Neural progenitor cell (in vitro differentiated cells): ENCODE measurements around the gene BFSP2. TPM values are rescaled to one million over a fixed set of nuclear protein-coding genes. Genes with fewer than 3 reads are reported as not detected.

Experiments used
- DNase-seq: peaks from one replicate; pipeline ENCODE4 v3.0.0-alpha.2; 2016; ENCODE audit warnings: low spot score
- H2AFZ ChIP-seq: fragments of 200-600 bp; sonication (generic); replicated peaks from 2 replicates; pipeline ENCODE4 v1.6.1; 2016; ENCODE audit warnings: antibody characterized with exemption
- H3F3A ChIP-seq: fragments of 200-600 bp; sonication (generic); 2 replicates; pipeline ENCODE4 v1.6.1; 2016; ENCODE audit warnings: antibody characterized with exemption, low read depth
- H3K27ac ChIP-seq: fragments of 200-600 bp; sonication (generic); 2 replicates; pipeline ENCODE4 v1.5.1; 2016; ENCODE audit warnings: mild to moderate bottlenecking
- H3K27me3 ChIP-seq: fragments of 200-600 bp; sonication (generic); 2 replicates; pipeline ENCODE4 v1.6.1; 2016; ENCODE audit warnings: mild to moderate bottlenecking, moderate library complexity
- H3K36me3 ChIP-seq: fragments of 200-600 bp; sonication (generic); 2 replicates; pipeline ENCODE4 v1.5.1; 2016
- H3K4me1 ChIP-seq: fragments of 200-600 bp; sonication (generic); 2 replicates; pipeline ENCODE4 v1.6.1; 2016; ENCODE audit warnings: mixed run types
- H3K4me2 ChIP-seq: fragments of 200-600 bp; sonication (generic); 2 replicates; pipeline ENCODE4 v1.6.1; 2016
- H3K4me3 ChIP-seq: fragments of 200-600 bp; sonication (generic); 2 replicates; pipeline ENCODE4 v1.5.1; 2016
- H3K79me2 ChIP-seq: fragments of 200-600 bp; sonication (generic); 2 replicates; pipeline ENCODE4 v1.6.1; 2016; ENCODE audit warnings: low read depth
- H3K9ac ChIP-seq: fragments of 200-600 bp; sonication (generic); 2 replicates; pipeline ENCODE4 v1.6.1; 2016
- H3K9me3 ChIP-seq: fragments of 200-600 bp; sonication (generic); 2 replicates; pipeline ENCODE4 v1.5.1; 2016; ENCODE audit warnings: low read depth
- H4K20me1 ChIP-seq: fragments of 200-600 bp; sonication (generic); 2 replicates; pipeline ENCODE4 v1.6.1; 2016; ENCODE audit warnings: low read depth
- H3K27ac Mint-ChIP-seq: 3 replicates; pipeline ENCODE4 v1.8.0; 2021; ENCODE audit warnings: mixed read lengths
- H3K27me3 Mint-ChIP-seq: 2 replicates; pipeline ENCODE4 v1.8.0; 2022; ENCODE audit warnings: low read depth, mild to moderate bottlenecking, inconsistent platforms, moderate library complexity, mixed read lengths; ENCODE audit not compliant: insufficient read depth
- H3K36me3 Mint-ChIP-seq: 3 replicates; pipeline ENCODE4 v1.8.0; 2021; ENCODE audit warnings: mixed read lengths
- H3K4me1 Mint-ChIP-seq: 3 replicates; pipeline ENCODE4 v1.8.0; 2021; ENCODE audit warnings: mixed read lengths
- H3K4me3 Mint-ChIP-seq: 3 replicates; pipeline ENCODE4 v1.8.0; 2021; ENCODE audit warnings: mild to moderate bottlenecking, moderate library complexity, mixed read lengths
- H3K9me3 Mint-ChIP-seq: 3 replicates; pipeline ENCODE4 v1.8.0; 2020; ENCODE audit warnings: mixed read lengths
- EZH2 ChIP-seq: fragments of 200-600 bp; sonication (generic); IDR thresholded peaks from 2 replicates; pipeline ENCODE4 v1.6.1; 2017; ENCODE audit warnings: antibody characterized with exemption, mild to moderate bottlenecking, moderate library complexity
- EZH2phosphoT487 ChIP-seq: fragments of 200-600 bp; sonication (generic); IDR thresholded peaks from 2 replicates; pipeline ENCODE4 v1.6.1; 2017; ENCODE audit warnings: antibody characterized with exemption
- total RNA-seq: library from RNA; depleted of rRNA; stranded (reverse); fragments of >200 nt; gene quantifications from 2 replicates; pipeline ENCODE4 v1.2.3, GENCODE V29; 2015; ENCODE audit warnings: low replicate concordance
- TF ChIP-seq, protein P1 (sequence below): fragments of 200-600 bp; sonication (generic); IDR thresholded peaks from 2 replicates; pipeline ENCODE4 v1.5.1; 2017; ENCODE audit warnings: antibody characterized with exemption, mild to moderate bottlenecking

Gene BFSP2
- total RNA-seq, 1 donor from 2014 or later = not detected

DNA sequence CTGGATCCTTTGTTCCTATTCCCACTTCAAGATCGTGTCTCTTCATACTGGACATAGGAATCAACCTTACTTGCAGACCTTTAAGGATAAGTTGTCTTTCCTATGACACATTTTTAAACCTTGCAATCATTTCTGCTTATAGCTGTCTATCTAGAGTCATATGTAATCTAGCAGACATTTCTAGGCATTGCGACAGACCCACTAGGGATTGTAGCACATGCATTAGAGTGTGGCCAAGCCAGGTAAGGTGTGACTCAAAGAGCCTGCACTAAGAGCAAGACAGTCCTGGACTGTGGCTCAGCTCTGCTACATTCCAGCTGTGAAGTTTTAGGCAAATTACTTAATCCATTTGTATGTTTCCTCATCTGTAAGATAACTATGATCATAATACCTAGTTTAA, 38.8 kb upstream of the BFSP2 start:
- H3K27ac Mint-ChIP-seq = no peak overlapping the region
- peaks cover 16% of the 10 kb centered on the region for H3K4me1 Mint-ChIP-seq
- no peak overlapping the region for H3K4me3 Mint-ChIP-seq
- Histone ChIP-seq H3K9ac (no peak overlapping the region), H3K4me1 (peaks cover 13% of the 10 kb centered on the region), H3F3A (no peaks in the 10 kb centered on the region), H3K4me2 (no peak overlapping the region), H3K27me3 (no peaks in the 10 kb centered on the region), H2AFZ (no peak overlapping the region), H3K4me3 (no peak overlapping the region), H3K79me2 (no peaks in the 10 kb centered on the region), H3K36me3 (no peaks in the 10 kb centered on the region), H3K27ac (no peak overlapping the region), H3K9me3 (peaks cover 6% of the 10 kb centered on the region), H4K20me1 (no peaks in the 10 kb centered on the region)
- H3K27me3 Mint-ChIP-seq = peaks cover 2% of the 10 kb centered on the region
- no peaks in the 10 kb centered on the region for H3K36me3 Mint-ChIP-seq
- TF ChIP-seq EZH2 = no peak
- TF ChIP-seq, protein P1, sequence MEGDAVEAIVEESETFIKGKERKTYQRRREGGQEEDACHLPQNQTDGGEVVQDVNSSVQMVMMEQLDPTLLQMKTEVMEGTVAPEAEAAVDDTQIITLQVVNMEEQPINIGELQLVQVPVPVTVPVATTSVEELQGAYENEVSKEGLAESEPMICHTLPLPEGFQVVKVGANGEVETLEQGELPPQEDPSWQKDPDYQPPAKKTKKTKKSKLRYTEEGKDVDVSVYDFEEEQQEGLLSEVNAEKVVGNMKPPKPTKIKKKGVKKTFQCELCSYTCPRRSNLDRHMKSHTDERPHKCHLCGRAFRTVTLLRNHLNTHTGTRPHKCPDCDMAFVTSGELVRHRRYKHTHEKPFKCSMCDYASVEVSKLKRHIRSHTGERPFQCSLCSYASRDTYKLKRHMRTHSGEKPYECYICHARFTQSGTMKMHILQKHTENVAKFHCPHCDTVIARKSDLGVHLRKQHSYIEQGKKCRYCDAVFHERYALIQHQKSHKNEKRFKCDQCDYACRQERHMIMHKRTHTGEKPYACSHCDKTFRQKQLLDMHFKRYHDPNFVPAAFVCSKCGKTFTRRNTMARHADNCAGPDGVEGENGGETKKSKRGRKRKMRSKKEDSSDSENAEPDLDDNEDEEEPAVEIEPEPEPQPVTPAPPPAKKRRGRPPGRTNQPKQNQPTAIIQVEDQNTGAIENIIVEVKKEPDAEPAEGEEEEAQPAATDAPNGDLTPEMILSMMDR = no peak
- TF ChIP-seq EZH2phosphoT487 = no peak
- no peak for DNase-seq
- peaks cover 13% of the 10 kb centered on the region for H3K9me3 Mint-ChIP-seq

DNA sequence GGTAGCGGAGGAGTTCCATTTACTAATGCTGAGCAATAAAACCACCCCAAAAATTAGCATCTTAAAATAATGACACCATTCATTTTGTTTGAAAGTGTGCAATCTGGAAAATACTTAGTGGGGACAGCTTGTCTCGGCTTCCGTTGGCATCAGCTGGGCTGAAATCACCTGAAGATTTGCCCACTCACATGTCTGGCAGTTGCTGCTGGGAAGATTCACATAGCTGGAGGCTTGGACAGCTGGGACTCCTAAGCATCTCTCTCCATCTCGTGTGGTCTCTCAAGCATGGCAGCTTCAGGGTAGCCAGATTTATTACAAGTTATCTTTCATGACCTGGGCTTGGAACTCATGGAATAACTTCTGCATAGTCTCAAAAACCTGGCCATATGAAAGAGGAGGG, 38.4 kb upstream of the BFSP2 start:
- H3K27ac Mint-ChIP-seq = no peak overlapping the region
- Histone ChIP-seq H3K79me2 (no peaks in the 10 kb centered on the region), H3K4me2 (no peak overlapping the region), H4K20me1 (no peaks in the 10 kb centered on the region), H3F3A (no peaks in the 10 kb centered on the region), H3K9me3 (peaks cover 4% of the 10 kb centered on the region), H3K27ac (no peak overlapping the region), H3K4me1 (peaks cover 13% of the 10 kb centered on the region), H3K36me3 (no peaks in the 10 kb centered on the region), H3K4me3 (no peak overlapping the region), H2AFZ (no peak overlapping the region), H3K9ac (no peak overlapping the region), H3K27me3 (no peaks in the 10 kb centered on the region)
- peaks cover 16% of the 10 kb centered on the region for H3K4me1 Mint-ChIP-seq
- peaks cover 10% of the 10 kb centered on the region for H3K9me3 Mint-ChIP-seq
- no peak overlapping the region for H3K4me3 Mint-ChIP-seq
- peaks cover 2% of the 10 kb centered on the region for H3K27me3 Mint-ChIP-seq
- no peak for DNase-seq
- no peaks in the 10 kb centered on the region for H3K36me3 Mint-ChIP-seq
- TF ChIP-seq EZH2 (no peak), EZH2phosphoT487 (no peak)
- TF ChIP-seq, protein P1 = no peak

DNA sequence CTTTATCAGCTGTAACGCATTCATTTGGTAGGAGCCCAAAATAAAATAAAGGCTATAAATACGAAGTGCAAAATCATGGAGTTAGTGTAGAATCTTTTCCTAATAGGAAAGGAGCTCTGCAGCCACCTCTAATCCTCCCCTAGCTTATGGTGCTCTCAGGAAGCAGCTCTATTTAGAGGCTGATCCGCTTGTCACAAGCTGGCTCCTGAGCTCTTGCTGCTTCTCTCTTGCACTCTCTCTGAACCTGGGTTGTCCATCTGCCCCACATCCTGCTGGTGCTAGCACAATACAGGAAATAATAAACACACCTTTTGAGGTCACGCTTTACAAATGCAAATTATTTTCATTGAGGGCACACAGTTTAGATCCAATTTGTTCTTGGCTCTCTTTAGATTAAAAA, 37.3 kb upstream of the BFSP2 start:
- no peak overlapping the region for H3K4me3 ChIP-seq

More for the DNA sequence above, 37.3 kb upstream of the BFSP2 start:
- Histone ChIP-seq H3K79me2 (no peaks in the 10 kb centered on the region), H2AFZ (no peak overlapping the region), H3K4me2 (peak overlapping the region; percentile 32), H3K4me1 (peaks cover 13% of the 10 kb centered on the region), H3K27me3 (no peaks in the 10 kb centered on the region), H3K9ac (no peak overlapping the region), H3K27ac (no peak overlapping the region), H4K20me1 (no peaks in the 10 kb centered on the region), H3K36me3 (no peaks in the 10 kb centered on the region), H3F3A (no peaks in the 10 kb centered on the region), H3K9me3 (no peaks in the 10 kb centered on the region)
- Mint-ChIP-seq H3K9me3 (no peaks in the 10 kb centered on the region), H3K27me3 (peaks cover 2% of the 10 kb centered on the region), H3K36me3 (no peaks in the 10 kb centered on the region), H3K4me1 (peaks cover 16% of the 10 kb centered on the region), H3K4me3 (no peak overlapping the region), H3K27ac (no peak overlapping the region)
- TF ChIP-seq EZH2phosphoT487 (no peak), EZH2 (no peak)
- TF ChIP-seq, protein P1 = no peak
- DNase-seq = peak; percentile 35
